ENCODE measurements around the gene GOT1.

GRCh38 chr10:99456931-99457288 is 26.5 kb upstream of the GOT1 start:
- TF ChIP-seq EP300 (IDR thresholded peaks at IDR 0.05), result no peak
- TF ChIP-seq CTCF (IDR thresholded peaks at IDR 0.05), result no peak

Data from tibial nerve (tissue), 4 donors.